ENCODE data around the gene ZBTB1. TPM values are rescaled to one million over a fixed set of nuclear protein-coding genes. Genes with fewer than 3 reads are reported as not detected.
"Not testable (repeated sequence)": the region's sequence is repeated elsewhere in the genome, so short reads cannot be mapped to it uniquely, and the experiment has no call there.

Gene ZBTB1
- polyA plus RNA-seq, 1 donor: 82.1 TPM

DNA sequence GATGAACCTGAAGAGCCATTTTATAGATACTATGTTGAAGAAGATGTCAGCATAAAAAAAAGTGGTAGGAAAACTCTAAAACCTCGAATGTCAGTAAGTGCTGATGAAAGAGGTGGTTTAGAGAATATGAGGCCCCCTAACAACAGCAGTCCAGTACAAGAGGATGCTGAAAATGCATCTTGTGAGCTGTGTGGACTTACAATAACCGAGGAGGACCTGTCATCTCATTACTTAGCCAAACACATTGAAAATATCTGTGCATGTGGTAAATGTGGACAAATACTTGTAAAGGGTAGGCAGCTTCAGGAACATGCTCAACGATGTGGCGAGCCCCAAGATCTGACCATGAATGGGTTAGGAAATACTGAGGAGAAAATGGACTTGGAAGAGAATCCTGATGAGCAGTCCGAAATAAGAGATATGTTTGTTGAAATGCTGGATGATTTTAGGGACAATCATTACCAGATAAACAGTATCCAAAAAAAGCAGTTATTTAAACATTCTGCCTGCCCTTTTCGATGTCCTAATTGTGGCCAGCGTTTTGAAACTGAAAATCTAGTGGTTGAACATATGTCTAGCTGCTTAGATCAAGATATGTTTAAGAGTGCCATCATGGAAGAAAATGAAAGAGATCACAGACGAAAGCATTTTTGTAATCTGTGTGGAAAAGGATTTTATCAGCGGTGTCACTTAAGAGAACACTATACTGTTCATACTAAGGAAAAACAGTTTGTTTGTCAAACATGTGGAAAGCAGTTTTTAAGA lies 18.2 kb downstream of the ZBTB1 start:
- no peak for DNase-seq

DNA sequence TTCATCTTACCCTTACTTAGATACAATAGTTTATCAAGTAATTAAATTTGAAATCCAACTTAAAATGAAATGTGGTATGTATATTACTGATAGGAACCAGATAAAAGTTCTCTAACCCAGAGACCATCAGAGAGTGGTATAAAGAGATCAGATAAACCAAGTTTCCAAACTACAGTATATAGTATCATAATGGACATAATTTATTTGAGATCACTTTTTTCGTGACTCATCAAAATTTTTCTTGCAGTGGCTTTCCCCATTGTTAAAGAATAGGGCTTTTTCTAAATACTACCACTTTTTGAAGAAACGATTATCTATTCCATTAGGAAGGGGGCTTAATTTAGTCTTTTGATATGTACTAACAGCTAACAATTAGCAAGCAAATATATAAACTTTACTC lies 20.8 kb downstream of the ZBTB1 start:
- no peak for DNase-seq

DNA sequence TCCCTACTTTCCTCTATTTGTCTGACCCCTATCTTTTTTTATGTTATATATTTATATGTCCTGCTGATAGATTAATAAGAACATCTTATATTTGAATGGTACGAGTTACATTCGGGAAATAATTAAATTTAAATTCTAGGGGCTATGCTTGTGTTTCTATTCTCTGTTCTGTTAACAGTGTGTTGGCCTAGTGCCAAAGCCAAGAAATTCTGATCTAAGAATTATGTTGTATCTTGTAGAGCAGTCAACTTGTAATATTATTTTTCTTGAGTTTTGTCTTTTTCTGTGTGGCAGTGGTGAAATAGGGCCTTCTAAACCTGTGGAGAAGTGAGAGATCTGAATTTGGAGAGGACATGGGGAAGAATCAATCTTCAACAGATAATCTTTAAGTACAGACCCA lies 27.0 kb downstream of the ZBTB1 start:
- no peak for DNase-seq

DNA sequence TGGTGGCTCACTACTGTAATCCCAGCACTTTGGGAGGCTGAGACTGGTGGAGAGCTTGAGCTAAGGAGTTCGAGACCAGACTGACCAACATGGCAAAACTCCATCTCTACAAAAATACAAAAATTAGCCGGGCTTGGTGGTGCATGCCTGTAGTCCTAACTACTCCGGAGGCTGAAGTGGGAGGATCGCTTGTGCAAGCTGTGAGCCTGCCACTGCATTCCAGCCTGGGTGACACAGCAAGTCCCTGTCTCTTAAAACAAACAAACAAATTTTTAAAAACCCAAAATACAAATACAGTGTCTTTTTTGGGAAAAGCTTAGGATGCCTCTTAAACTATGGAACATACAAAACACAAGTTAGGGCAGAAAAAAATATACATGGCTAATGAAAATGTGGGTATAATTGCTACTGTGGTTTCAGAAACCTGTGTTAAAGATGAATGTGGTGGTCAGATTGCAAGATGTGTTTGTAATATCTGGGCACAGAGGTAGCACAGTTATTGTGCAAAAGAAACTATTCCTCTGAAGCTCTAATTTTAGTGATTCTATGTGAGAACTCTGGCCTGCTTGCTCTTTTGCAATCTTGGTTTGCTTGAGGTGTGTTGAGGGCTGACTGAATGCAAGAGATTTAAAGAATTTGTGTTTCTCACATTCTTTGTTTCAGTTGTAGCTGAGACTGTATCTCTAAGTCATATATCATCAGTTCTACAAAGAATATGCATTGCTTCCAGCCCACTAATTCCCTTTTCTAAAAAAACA lies 32.1 kb downstream of the ZBTB1 start:
- DNase-seq: no peak

DNA sequence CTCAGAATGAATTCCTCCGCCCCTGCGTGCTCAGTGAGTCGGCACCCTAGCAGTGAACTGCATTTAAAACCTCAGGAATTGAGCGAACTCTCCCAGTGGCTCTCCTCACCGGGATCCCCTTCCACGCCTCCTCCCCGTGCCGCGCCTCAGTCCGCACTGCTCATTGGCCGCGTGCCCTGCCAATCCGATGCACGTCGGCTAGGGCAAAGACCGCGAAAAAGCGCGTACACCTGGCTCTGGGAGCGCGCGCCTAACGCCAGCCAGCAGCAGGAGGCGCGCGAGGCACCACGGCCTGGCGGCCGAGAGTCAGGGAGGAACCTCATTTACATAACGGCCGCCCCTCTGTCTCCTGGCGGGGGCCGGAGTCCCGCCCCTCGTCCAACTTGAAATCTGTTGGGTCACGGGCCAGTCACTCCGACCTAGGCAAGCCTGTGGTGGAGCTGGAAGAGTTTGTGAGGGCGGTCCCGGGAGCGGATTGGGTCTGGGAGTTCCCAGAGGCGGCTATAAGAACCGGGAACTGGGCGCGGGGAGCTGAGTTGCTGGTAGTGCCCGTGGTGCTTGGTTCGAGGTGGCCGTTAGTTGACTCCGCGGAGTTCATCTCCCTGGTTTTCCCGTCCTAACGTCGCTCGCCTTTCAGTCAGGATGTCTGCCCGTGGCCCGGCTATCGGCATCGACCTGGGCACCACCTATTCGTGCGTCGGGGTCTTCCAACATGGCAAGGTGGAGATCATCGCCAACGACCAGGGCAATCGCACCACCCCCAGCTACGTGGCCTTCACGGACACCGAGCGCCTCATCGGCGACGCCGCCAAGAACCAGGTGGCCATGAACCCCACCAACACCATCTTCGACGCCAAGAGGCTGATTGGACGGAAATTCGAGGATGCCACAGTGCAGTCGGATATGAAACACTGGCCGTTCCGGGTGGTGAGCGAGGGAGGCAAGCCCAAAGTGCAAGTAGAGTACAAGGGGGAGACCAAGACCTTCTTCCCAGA lies 35.9 kb downstream of the ZBTB1 start, which contains the start of gene HSPA2:
TSS of gene HSPA2 (plus strand) at position 534 of the 995 bp plus-strand sequence. CDS start at position 643, 109 bp downstream.
- peak; percentile 99 for DNase-seq

DNA sequence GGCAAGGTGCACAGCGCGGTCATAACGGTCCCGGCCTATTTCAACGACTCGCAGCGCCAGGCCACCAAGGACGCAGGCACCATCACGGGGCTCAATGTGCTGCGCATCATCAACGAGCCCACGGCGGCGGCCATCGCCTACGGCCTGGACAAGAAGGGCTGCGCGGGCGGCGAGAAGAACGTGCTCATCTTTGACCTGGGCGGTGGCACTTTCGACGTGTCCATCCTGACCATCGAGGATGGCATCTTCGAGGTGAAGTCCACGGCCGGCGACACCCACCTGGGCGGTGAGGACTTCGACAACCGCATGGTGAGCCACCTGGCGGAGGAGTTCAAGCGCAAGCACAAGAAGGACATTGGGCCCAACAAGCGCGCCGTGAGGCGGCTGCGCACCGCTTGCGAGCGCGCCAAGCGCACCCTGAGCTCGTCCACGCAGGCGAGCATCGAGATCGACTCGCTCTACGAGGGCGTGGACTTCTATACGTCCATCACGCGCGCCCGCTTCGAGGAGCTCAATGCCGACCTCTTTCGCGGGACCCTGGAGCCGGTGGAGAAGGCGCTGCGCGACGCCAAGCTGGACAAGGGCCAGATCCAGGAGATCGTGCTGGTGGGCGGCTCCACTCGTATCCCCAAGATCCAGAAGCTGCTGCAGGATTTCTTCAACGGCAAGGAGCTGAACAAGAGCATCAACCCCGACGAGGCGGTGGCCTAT lies 36.8 kb downstream of the ZBTB1 start:
- no peak for DNase-seq

DNA sequence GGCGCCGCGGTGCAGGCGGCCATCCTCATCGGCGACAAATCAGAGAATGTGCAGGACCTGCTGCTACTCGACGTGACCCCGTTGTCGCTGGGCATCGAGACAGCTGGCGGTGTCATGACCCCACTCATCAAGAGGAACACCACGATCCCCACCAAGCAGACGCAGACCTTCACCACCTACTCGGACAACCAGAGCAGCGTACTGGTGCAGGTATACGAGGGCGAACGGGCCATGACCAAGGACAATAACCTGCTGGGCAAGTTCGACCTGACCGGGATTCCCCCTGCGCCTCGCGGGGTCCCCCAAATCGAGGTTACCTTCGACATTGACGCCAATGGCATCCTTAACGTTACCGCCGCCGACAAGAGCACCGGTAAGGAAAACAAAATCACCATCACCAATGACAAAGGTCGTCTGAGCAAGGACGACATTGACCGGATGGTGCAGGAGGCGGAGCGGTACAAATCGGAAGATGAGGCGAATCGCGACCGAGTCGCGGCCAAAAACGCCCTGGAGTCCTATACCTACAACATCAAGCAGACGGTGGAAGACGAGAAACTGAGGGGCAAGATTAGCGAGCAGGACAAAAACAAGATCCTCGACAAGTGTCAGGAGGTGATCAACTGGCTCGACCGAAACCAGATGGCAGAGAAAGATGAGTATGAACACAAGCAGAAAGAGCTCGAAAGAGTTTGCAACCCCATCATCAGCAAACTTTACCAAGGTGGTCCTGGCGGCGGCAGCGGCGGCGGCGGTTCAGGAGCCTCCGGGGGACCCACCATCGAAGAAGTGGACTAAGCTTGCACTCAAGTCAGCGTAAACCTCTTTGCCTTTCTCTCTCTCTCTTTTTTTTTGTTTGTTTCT lies 37.6 kb downstream of the ZBTB1 start:
- no peak for DNase-seq

DNA sequence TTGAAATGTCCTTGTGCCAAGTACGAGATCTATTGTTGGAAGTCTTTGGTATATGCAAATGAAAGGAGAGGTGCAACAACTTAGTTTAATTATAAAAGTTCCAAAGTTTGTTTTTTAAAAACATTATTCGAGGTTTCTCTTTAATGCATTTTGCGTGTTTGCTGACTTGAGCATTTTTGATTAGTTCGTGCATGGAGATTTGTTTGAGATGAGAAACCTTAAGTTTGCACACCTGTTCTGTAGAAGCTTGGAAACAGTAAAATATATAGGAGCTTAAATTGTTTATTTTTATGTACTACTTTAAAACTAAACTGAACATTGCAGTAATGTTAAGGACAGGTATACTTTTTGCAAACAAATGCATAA lies 38.2 kb downstream of the ZBTB1 start:
- no peak for DNase-seq

DNA sequence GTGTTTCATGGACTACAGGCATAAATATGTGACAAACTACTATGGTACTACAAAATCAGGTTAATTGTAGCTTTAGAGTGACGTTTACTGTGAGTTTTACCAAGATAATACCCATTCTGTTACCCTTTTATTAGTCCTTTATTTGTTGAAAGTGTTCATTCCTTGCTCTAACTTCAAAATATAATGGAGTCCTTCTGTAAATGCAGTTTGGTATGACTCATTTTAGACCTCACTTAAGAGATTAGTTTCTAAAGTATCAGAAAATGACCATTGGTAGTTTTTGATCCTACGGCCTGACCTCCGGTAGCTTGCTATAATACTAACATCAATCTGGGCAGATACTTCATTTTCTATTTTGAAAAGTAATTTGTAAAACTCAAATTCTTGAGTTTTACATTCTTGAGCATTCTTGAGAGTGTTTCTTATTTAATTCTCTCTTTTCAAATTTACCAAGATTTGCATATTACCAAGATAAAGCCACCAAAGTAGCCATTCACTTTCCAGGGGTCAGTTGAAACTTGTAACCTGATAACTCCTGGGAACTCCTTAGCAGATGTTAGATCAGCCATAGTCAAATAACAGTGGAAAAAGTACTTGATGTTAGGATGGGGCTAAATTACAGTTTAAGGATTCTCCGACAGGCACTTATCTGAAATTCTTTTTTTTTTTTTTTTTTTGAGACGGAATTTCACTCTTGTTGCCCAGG lies 40.2 kb downstream of the ZBTB1 start:
- no peak for DNase-seq

DNA sequence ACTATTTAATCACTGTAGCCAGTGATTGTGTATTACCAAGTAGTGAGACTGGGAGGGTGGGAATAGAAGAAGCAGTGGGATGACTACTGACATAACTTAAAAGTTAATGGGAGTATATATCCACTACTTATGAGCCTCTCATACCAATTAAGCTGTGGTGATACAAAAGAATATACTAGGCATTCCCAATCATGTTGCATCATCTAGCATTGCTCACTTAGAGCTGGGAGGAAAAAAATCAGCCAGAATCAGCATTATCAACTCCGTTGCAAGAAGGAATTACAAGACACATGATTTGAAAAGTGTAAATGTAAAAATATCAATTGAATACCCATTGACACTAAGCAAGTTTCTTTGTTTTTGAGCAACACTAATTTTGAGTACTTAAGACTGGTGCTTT lies 44.4 kb downstream of the ZBTB1 start:
- no peak for DNase-seq

DNA sequence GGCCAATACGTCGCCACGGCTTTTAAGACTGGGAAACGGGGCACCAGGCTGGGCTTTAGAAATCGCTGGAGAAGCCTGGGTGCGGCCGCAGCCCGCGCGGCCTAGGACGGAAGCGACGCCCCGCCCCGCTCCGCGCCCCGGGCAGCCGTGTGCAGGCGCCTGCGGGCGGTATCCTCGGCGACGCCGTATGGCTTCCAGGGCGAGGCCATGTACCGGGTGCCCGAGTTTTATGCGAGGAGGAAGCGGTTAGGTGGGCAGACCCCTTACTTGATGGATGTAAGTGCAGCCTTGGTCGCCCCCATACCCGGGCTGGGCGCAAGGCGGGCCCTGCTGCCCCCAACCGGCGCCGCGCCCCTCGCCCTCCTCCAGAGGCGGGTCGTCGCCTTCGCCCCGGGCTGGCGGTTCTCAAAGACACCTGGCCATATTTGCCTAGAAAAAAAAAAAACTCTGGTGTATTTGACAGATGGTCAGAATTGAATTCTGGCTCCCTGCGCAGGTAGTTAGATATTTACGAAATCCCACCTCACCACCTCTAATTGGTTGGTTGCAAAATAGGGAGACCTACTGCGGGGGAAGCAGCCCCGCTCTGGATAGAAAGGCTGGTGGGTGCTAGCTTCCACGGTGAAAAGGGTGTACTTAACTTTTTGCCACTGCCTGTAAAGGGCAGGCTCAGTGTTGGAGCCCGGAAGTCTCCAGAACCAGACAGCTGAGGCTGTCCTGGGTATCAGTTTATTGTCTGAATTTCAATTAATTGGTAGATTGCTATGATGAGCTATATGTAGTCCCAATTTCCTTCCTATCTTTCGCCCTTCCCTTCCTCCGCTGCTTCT lies 45.4 kb downstream of the ZBTB1 start, which contains the start of gene PPP1R36:
TSS of gene PPP1R36 (plus strand) at position 171 of the 830 bp plus-strand sequence. CDS start at position 208, 37 bp downstream.
- no peak for DNase-seq

DNA sequence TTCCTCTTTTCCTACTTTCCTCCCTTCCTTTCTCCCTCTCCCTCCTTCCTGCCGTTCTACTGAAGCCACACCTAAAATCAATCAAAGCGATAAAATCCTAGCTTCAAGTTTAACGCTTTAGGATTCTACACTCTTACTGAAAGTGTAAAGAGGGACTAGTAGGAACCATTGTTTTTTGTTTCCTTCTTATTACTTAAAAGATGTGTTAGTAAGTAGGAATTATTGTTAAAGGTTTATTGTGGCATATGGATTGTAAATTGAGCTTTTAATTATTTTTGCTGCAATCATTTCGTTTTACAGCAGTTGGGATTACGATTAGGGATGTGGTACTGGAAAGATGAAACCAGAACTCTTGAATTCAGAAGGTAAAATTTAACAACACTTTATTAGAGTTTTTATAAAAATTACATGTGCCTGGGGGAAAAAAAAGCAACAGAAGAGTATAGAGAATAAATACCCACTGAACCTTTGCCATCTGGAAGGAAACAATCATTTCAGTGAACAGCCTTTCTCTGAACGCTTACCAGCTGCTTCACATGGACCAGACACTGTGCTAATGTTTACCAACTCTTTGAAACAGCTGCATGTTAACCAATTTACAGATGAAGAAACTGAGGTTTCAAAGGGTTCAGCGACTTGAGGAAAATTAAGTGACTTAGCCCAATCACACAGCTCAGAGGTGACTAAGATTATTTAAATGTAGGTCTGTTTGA lies 46.2 kb downstream of the ZBTB1 start:
- DNase-seq: no peak

DNA sequence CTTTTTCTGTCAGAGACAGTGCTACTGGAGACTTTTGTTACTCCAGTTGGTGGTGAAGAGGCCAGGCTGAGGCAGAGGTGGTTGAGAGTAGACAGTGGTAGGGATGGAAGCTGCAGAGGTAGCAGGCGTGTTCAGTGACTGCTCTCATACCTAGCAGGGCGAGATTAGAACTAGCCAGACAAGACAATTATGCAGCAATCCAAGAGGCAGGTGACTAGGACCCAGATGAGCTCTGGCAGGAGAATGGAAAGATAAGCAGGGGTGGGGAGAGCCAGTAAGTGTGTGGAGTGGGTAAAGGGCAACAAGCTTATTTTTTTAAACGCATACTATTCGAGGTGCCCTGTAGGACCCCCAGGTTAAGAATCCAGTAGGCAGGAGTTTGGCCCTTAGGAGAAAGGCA lies 50.0 kb downstream of the ZBTB1 start:
- no peak for DNase-seq

DNA sequence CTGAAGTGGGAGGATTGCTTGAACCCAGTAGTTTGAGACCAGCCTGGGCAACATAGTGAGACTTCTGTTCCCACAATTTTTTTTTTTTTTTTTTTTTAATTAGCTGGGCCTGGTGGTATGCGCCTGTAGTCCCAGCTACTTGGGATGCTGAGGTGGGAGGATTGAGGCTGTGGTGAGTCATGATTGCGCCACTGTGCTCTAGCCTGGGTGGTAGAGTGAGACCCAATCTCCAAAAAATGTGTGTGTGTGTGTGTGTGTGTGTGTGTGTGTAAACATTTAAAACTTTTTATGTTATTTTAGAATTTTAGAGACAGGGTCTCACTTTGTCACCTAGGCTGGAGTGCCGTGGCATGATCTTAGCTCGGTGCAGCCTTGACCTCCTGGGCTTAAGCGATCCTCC lies 52.0 kb downstream of the ZBTB1 start:
- no peak for DNase-seq

DNA sequence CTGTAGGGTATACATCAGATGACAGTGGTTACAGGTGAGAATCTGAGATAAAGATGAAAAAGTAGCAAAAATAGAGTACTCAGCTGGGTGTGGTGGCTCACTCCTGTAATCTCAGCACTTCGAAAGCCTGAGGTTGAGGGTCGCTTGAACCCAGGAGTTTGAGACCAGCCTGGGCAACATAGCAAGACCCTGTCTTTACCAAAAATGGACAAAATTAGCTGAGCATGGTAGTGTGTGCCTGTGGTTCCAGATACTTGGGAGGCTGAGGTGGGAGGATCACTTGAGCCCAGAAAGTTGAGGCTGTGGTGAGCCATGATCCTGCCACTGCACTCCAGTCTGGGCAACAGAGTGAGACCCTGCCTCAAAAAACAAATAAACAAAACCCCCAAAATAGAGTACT lies 53.6 kb downstream of the ZBTB1 start:
- not testable (repeated sequence) for DNase-seq

DNA sequence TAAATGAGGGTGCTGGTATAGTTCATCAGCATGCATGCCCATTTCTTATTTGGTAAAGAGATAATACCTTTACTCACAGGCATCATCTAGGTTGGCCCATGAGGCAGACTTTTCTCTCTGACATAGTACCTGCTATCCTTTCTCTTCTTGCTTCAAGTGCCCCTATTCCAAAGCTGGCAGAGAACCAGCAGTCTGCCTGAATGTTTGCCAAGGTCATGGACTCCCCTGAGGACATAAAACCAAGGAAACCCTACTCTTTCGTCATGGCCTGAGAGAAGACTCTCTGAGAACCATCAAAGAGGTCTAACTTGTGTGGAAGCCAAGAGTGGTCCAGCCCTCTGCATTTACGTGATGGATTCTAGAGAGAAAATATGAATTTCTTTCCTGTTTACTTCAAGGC lies 57.1 kb downstream of the ZBTB1 start:
- no peak for DNase-seq

DNA sequence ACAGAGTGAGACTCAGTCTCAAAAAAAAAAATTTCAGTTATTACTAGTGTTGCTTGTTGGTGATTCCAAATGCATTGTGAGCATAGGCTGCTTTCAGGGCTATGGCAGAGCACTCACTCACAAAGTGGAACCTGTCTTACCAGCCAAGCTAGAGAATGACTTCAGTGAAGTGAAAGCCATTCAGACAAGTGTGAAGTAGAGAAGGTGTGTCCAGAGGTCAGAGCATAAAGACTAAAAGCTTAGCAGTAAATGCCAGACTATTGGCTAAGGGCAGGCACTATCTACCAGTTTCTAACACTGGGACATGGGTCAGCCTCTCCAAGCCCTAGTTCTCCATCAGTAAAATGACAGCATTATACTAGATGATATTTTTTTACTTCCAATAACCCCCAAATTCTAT lies 57.9 kb downstream of the ZBTB1 start:
- no peak for DNase-seq

DNA sequence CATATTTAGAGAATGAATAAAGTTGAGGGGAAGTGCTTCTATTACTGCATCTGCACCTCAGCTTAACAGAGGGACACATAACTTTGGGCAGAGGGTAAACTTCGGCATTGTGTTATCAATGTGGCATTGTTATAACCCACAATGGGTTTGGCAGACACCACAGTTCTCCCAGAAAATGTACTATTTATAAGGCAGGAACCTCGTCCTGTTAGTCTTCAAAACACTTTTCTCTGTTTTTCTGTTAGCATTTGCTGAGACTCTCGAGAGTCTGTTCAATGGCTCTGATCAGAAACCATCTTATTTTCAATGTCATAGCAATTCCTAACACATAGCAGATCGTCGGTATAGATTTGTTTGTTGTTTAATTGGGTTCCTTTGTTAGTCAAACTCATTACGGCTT lies 59.1 kb downstream of the ZBTB1 start:
- DNase-seq: no peak

Data from left kidney (tissue), 2 donors.